HG02943 (cell line): ENCODE results near the gene TFAP2A.

Experiments
- ATAC-seq: cut with Tn5 transposase; IDR thresholded peaks from one replicate; pipeline ENCODE4 v1.9.1; 2021; ENCODE audit warnings: mild to moderate bottlenecking, low read depth, moderate library complexity; ENCODE audit not compliant: unreplicated experiment

Gene TFAP2A

GRCh38 chr6:10413850-10414738 lies 780 bp downstream of the TFAP2A start:
- ATAC-seq: no peak

DNA sequence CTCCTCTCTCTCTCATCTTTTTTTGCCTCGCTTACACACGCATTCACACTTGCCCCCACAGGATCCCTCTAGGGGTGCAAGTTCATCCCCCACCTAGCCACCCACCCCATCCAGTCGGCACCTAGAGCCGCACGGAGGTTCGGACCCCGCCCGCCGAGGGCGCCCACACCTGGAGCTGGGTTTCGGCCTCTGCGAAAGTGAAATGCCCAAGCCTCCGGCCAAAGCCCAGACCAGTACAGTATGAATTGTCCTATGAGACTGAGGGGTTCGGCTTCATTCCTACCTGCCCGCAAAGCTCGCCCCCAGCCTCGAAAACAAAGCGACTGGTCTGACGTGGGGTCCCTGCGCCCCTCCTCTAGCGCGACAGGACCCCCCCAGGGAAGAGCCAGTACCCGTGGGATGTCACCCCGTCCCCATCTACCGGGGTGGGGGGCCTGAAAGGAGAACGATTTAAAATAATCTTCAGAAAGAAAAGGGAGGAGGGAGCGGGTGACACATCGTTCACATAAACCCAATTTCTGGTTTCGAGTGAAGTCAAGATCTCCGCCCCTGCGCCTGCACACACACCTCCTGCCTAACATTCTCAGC lies 1.5 kb downstream of the TFAP2A start:
- peak; percentile 4 for ATAC-seq

DNA sequence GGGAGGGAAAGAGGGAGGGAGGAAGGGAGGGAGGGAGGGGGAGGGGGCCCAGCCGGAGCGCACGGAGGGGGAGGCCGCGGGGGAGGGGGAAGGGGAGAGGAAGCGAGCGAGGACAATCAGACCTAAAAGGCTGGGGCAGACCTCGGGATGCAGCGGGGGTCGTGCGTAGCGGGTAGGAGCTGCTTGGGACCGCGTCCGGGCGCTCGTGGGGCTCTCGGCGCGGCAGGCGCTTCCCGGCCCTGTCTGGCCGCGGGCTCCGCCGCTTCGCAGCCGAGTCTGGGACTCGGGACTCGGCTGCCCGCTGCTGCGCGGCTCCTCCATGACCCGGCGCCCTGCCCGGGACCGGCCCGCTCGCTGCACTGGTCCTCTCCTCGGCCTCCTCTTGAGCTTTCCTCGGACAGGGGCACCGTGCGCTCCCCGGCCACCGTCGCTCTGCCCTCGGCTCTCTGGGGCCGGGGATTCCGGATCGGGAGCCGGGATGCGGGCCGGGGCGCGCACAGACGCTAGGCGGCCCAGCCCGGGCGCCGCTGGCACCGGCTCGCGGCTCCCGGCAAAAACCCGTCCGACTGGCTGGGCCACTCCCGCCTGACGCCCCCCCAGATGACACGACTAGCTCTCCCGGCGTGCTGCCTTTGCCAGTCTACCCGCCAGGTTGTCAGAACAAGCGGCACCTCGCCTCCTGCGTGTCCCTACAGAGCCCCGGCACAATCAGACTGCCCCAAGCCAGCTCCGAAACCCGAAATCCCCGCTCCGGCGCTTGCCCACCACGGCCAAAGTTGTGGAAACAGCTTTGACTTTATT lies 2.2 kb downstream of the TFAP2A start:
- ATAC-seq: peak; percentile 33

DNA sequence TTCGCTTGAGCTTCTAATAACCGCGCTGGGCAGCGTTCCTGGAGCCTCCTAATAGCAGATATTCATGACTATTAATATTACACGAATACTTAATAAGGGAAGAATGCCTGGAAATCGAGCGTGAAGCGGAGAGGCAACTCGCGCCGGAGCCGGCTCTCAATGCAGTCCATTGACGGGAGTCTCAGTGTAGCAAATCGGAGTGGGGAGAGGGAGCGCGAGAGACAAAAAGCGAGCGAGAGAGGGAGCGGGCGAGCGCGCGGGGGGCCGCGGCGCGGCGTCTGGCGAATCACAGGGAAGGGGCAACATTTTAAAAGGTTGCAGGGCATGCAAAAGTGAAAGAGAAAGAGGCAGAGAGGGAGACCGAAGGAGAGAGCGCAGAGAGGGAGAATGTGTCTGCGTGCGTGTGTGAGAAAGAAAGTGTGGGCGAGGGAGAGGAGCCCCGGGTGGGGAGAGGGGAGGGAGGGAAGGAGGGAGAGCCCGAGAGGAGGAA lies 2.9 kb downstream of the TFAP2A start:
- peak; percentile 60 for ATAC-seq

DNA sequence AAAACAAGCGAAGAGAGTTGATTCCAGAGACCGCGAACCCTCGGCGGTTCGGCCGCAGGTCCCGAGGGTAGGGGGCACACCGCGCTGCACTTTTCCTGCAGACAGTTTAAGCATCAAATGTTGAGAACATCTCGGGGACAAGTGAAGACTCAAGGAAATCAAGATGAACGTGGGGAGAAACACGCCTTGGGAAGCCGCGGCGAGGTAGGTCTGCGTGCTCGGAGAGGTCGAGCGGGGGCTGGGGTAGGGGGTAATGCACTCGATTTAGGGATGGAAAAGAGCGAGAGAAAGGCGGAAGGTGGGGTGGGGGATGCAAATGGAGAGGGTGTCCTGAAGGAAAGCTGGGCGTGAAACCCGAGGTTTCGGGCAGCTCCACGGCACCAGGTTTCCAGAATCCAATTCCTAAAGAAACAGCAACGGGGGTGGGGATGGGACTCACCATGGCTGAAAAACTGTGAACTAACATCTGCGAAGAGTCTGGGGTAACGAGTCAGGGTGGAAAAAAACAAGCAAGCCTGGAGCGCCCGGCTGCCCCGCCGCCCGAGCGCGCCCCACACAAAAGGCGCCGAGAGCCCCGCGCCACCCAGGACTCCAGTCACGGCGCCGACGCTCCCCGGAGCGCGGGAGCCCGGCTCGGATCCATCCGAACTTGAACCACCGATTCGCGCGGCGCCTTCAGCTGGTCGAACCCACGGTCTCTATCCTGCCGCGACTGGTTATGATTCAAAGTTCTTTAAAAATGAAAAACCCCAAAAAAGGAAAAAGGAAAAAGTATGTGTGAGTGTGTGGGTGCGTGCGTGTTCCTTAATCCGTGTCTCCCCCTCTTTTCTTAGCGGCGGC lies 3.5 kb downstream of the TFAP2A start:
- no peak for ATAC-seq

- no peak for ATAC-seq
Measured at GRCh38 chr6:10410207-10411050, 4.4 kb downstream of the TFAP2A start.

GRCh38 chr6:10409731-10410206 lies 5.1 kb downstream of the TFAP2A start:
- ATAC-seq: no peak

GRCh38 chr6:10409233-10409721 lies 5.6 kb downstream of the TFAP2A start:
- ATAC-seq: no peak

DNA sequence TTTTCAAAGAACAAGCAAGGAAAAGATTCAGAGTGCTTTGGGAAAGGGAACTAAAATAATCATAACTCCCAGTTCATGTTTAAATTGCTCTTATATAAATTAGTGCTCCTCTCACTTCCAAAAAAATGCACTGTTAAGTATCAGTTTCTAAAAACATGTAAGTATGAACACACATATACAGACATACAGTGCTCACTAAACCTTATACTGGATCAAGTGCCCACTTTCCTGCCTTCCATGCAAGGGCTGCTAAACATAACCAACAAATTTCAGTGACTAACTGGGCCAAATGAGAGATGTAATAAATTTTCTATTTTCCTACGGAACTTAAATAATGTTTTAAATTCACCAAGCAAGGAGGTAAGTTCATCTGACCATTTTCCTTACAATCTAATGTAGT lies 6.4 kb downstream of the TFAP2A start:
- ATAC-seq: no peak

GRCh38 chr6:10407674-10408054 lies 7.2 kb downstream of the TFAP2A start:
- ATAC-seq: no peak

GRCh38 chr6:10407018-10407673 lies 7.7 kb downstream of the TFAP2A start:
- no peak for ATAC-seq

DNA sequence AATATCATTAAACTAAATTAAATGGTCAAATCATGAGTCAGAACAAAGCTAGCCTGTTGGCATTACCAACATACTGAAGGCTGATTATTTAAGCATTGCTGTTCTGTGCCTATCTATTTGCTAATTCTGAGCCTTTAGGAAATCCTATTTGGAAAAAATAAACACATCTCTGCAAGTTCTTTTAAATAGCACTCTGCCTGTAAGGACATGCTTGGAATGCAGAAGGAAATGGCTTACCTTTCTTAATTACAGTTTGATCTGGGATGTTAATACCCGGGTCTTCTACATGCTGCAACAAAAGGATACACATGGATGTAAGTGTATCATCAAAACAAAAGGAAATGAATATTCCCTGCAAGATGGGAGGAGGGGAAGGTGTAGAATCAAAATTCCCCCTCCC lies 8.3 kb downstream of the TFAP2A start:
- ATAC-seq: no peak

DNA sequence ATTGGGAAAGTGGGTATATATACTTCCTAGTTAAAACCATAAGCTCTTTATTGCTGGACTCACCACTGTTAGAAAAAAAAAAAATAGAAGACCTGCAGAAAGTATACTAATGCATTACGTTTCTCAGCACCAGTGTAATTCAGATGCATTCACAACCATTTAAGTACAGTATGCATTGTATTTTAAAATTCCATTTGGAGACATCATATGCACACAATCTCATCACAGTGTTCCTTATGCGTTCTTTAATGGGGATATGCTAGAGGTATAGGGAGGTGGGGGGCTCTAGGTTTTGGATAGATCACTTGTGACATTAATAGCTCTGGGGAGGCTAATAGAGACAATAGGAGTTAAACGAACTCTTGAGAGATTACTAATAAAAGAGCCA lies 9.4 kb downstream of the TFAP2A start:
- ATAC-seq: no peak

GRCh38 chr6:10404799-10405512 lies 9.9 kb downstream of the TFAP2A start:
- ATAC-seq: no peak

- peak; percentile 96 for ATAC-seq
Measured at GRCh38 chr6:10404107-10404798, 10.6 kb downstream of the TFAP2A start.

DNA sequence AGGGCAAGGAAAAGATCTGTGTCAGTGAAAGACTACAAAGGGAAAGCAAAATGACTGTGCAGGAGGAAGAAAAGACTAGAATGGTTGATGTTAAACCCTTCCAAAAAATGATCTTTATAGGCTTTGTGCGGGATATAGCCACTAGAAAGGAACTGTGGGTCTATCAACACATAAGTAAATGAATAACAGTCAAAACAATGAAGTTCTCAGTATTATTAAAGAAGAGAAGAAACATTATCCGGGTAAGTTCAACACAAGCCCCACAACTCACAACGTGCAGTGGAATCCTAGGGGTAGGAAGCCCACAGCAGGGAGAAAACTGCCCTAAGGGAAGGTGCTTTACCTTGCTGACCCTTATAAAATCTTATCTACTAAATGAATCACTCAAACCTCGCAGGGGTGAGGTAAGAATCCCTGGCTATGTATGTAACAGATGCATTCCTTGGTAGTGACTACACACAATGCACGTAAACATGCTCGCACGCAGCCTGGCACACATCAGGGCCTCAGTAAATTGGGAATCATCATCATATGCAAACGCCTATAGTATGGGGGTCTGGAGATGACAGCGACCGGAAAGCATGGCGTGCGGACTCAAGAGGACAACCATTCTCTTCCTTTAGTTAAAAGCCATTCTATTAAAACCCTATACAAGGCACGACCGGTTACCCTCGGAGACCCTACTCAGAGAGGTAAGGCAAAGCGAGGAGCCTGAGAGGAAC lies 11.3 kb downstream of the TFAP2A start:
- ATAC-seq: peak; percentile 31
